C1 segment of cervical spinal cord (tissue), 14 donors: ENCODE results near the gene EPHA10.
"Not testable (repeated sequence)": the region's sequence is repeated elsewhere in the genome, so short reads cannot be mapped to it uniquely, and the experiment has no call there.

Experiments
- DNase-seq, 14 donors: peaks; one replicate each; lab custom pipeline; 2025; lab: John Stamatoyannopoulos, UW

EPHA10 gene

GRCh38 chr1:37717631-37718030 lies 47.3 kb downstream of the EPHA10 start:
- no peak for DNase-seq

GRCh38 chr1:37716321-37716720 lies 48.6 kb downstream of the EPHA10 start:
- no peak for DNase-seq

- DNase-seq, result no peak
Measured at GRCh38 chr1:37714689-37715088, 50.2 kb downstream of the EPHA10 start.

GRCh38 chr1:37714226-37714625 lies 50.7 kb downstream of the EPHA10 start:
- no peak for DNase-seq

GRCh38 chr1:37708471-37708870 lies 56.4 kb downstream of the EPHA10 start:
- no peak for DNase-seq

- no peak for DNase-seq
Measured at GRCh38 chr1:37705399-37705798, 59.5 kb downstream of the EPHA10 start.

- DNase-seq, result no peak
Measured at GRCh38 chr1:37704966-37705365, 60.0 kb downstream of the EPHA10 start.

- DNase-seq, result no peak
Measured at GRCh38 chr1:37703061-37703460, 61.9 kb downstream of the EPHA10 start.

- no peak for DNase-seq
Measured at GRCh38 chr1:37701051-37701450, 63.9 kb downstream of the EPHA10 start.

- no peak for DNase-seq
Measured at GRCh38 chr1:37699147-37699546, 65.8 kb downstream of the EPHA10 start.

- no peak for DNase-seq
Measured at GRCh38 chr1:37697737-37698136, 67.2 kb downstream of the EPHA10 start.

GRCh38 chr1:37697090-37697489 lies 67.8 kb downstream of the EPHA10 start:
- DNase-seq, result no peak

- no peak for DNase-seq
Measured at GRCh38 chr1:37692834-37693175, 72.1 kb downstream of the EPHA10 start.

- peak; percentile 91 to 98 (median 97) for DNase-seq
Measured at GRCh38 chr1:37692078-37692833, 72.7 kb downstream of the EPHA10 start, which contains the start of gene CDCA8. Gene CDCA8, plus strand, starts transcription at chr1:37692516. Its CDS starts 175 bp downstream, at chr1:37692691.

- peak in 4 of 14 donors; percentile 25 to 46 (median 38) for DNase-seq
Measured at GRCh38 chr1:37691497-37692077, 73.3 kb downstream of the EPHA10 start.

GRCh38 chr1:37688926-37689325 lies 76.0 kb downstream of the EPHA10 start:
- DNase-seq, result no peak

- not testable (repeated sequence) for DNase-seq
Measured at GRCh38 chr1:37687764-37688163, 77.2 kb downstream of the EPHA10 start.

- DNase-seq, result no peak
Measured at GRCh38 chr1:37685722-37686121, 79.2 kb downstream of the EPHA10 start.

- DNase-seq, result not testable (repeated sequence)
Measured at GRCh38 chr1:37684182-37684581, 80.7 kb downstream of the EPHA10 start.

GRCh38 chr1:37682334-37682987 lies 82.5 kb downstream of the EPHA10 start:
- DNase-seq, result peak in 11 of 14 donors; percentile 6 to 72 (median 30)

- no peak for DNase-seq
Measured at GRCh38 chr1:37680933-37681332, 84.0 kb downstream of the EPHA10 start.

- no peak for DNase-seq
Measured at GRCh38 chr1:37677808-37678207, 87.1 kb downstream of the EPHA10 start.

- DNase-seq, result no peak
Measured at GRCh38 chr1:37677143-37677439, 87.8 kb downstream of the EPHA10 start.
